ENCODE measurements around the gene PRF1. TPM values are rescaled to one million over a fixed set of nuclear protein-coding genes. Genes with fewer than 3 reads are reported as not detected.

Gene PRF1
- total RNA-seq, 1 donor: 60.4 TPM

GRCh38 chr10:70604106-70604505 lies 1.6 kb upstream of the PRF1 start:
- H3K4me1 ChIP-seq (ENCODE audit: insufficient read depth, low read length): peaks cover 22% of the 10 kb centered on the region
- H3K9me3 ChIP-seq (ENCODE audit: low read depth, low read length): no peaks in the 10 kb centered on the region
- no peak overlapping the region for H3K4me3 ChIP-seq (ENCODE audit: low read length)
- no peaks in the 10 kb centered on the region for H3K27me3 ChIP-seq (ENCODE audit: insufficient read depth, low read length)

- H3K4me3 ChIP-seq (ENCODE audit: low read length): peak overlapping the region; percentile 28
- H3K27me3 ChIP-seq (ENCODE audit: insufficient read depth, low read length): no peaks in the 10 kb centered on the region
- H3K9me3 ChIP-seq (ENCODE audit: low read depth, low read length): no peaks in the 10 kb centered on the region
- peaks cover 24% of the 10 kb centered on the region for H3K4me1 ChIP-seq (ENCODE audit: insufficient read depth, low read length)
Measured at GRCh38 chr10:70603449-70603801, 884 bp upstream of the PRF1 start.

GRCh38 chr10:70601746-70602145 lies 795 bp downstream of the PRF1 start:
- Histone ChIP-seq H3K27me3 (ENCODE audit: insufficient read depth, low read length) (no peaks in the 10 kb centered on the region), H3K4me1 (ENCODE audit: insufficient read depth, low read length) (peaks cover 26% of the 10 kb centered on the region), H3K4me3 (ENCODE audit: low read length) (peak overlapping the region; percentile 57), H3K9me3 (ENCODE audit: low read depth, low read length) (no peaks in the 10 kb centered on the region)

DNA sequence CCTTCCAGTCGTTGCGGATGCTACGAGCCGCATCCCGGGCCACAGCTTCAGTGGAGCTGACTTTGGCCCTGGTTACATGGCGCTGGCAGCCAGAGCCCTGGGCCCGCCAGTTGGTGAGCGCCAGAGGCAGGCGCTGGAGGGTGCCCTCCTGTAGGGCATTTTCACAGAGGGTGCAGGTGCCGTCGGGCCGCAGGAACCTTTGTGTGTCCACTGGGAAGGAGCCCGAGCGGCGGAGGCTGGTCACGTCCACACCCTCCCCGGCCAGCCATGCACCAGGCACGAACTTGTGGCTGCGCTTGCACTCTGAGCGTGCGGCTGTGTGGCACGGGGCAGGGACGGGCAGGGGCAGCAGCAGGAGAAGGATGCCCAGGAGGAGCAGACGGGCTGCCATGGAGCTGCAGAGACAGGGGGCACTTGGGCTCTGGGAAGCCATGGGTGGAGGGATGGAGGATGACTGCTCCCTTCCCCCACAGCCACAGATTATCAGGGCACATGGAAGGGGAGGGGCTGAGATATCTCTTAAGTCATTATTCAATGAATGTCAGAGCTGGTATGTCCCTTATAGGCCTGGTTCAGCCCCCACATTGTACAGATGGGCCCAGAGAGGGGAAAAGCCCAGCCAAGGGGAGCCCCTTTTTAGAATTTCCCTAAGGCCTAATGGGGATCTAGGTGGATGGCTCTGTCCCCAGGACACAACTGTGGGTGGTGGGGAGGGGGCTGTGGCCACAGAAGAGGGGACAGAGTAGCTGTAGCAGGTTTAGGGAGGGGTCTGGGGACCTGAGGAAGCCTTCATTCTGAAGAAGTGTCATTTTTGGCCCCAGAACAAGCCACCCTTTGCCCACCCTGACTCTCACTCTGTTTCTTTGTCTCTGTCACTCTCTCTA lies 1.8 kb downstream of the PRF1 start:
- Histone ChIP-seq H3K9me3 (ENCODE audit: low read depth, low read length) (no peaks in the 10 kb centered on the region), H3K4me3 (ENCODE audit: low read length) (peak overlapping the region; percentile 57), H3K27me3 (ENCODE audit: insufficient read depth, low read length) (no peaks in the 10 kb centered on the region), H3K4me1 (ENCODE audit: insufficient read depth, low read length) (peaks cover 33% of the 10 kb centered on the region)

DNA sequence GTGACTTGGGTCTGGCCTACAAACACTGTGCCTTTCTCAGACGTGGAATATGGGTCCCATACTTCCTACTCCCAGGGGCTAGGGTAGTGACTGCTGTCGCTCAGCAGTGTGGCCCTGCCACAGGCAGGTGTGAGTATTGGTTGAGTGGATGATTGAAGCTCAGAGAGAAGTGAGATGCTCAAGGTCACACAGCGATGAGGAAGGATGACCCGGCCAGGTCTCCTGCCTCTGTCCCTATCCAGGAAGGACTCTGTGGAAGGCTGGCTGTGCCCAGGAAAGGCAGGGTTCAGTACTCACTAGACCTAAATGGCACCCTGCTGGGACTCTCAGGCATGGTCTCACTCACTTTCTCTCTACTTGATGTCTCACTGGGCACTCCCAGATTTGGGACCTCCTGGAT lies 2.8 kb downstream of the PRF1 start:
- no peaks in the 10 kb centered on the region for H3K9me3 ChIP-seq (ENCODE audit: low read depth, low read length)
- peaks cover 37% of the 10 kb centered on the region for H3K4me1 ChIP-seq (ENCODE audit: insufficient read depth, low read length)
- no peaks in the 10 kb centered on the region for H3K27me3 ChIP-seq (ENCODE audit: insufficient read depth, low read length)
- peak overlapping the region; percentile 57 for H3K4me3 ChIP-seq (ENCODE audit: low read length)

DNA sequence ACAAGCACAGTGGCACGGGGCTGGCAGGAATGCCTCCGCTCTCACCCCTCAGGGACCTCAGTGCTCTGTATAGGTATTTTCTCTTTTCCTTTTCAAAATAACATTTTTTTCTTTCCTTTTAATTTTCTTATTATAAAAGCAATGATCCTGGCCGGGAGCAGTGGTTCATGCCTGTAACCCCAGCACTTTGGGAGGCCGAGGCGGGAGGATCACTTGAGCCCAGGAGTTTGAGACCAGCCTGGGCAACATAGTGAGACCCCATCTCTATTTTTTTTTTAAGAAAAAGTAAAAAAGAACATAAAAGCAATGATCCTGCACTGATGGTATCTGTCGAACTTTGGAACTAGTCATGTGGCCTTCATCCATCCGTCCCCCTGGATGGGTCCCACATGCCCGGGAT lies 3.2 kb downstream of the PRF1 start:
- no peaks in the 10 kb centered on the region for H3K27me3 ChIP-seq (ENCODE audit: insufficient read depth, low read length)
- H3K9me3 ChIP-seq (ENCODE audit: low read depth, low read length): no peaks in the 10 kb centered on the region
- H3K4me1 ChIP-seq (ENCODE audit: insufficient read depth, low read length): peaks cover 37% of the 10 kb centered on the region
- H3K4me3 ChIP-seq (ENCODE audit: low read length): peak overlapping the region; percentile 57

DNA sequence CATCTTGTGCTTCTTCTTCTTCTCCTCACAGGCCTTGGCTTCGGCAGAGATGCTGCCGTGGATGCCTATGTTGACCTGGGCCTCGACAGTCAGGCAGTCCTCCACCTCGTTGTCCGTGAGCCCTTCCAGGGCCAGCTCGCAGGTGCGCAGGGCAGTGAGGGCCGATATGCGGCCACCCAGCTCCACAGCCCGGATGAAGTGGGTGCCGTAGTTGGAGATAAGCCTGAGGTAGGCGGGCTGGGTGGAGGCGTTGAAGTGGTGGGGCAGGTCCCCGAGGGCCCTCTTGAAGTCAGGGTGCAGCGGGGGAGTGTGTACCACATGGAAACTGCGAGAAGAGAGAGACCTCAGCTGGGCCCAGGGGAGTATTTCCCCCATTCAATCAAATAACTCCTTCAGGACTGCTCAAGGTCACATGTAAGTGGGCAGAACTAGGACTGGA lies 3.7 kb downstream of the PRF1 start:
- H3K9me3 ChIP-seq (ENCODE audit: low read depth, low read length): no peaks in the 10 kb centered on the region
- H3K4me1 ChIP-seq (ENCODE audit: insufficient read depth, low read length): peaks cover 35% of the 10 kb centered on the region
- no peaks in the 10 kb centered on the region for H3K27me3 ChIP-seq (ENCODE audit: insufficient read depth, low read length)
- peak overlapping the region; percentile 57 for H3K4me3 ChIP-seq (ENCODE audit: low read length)

DNA sequence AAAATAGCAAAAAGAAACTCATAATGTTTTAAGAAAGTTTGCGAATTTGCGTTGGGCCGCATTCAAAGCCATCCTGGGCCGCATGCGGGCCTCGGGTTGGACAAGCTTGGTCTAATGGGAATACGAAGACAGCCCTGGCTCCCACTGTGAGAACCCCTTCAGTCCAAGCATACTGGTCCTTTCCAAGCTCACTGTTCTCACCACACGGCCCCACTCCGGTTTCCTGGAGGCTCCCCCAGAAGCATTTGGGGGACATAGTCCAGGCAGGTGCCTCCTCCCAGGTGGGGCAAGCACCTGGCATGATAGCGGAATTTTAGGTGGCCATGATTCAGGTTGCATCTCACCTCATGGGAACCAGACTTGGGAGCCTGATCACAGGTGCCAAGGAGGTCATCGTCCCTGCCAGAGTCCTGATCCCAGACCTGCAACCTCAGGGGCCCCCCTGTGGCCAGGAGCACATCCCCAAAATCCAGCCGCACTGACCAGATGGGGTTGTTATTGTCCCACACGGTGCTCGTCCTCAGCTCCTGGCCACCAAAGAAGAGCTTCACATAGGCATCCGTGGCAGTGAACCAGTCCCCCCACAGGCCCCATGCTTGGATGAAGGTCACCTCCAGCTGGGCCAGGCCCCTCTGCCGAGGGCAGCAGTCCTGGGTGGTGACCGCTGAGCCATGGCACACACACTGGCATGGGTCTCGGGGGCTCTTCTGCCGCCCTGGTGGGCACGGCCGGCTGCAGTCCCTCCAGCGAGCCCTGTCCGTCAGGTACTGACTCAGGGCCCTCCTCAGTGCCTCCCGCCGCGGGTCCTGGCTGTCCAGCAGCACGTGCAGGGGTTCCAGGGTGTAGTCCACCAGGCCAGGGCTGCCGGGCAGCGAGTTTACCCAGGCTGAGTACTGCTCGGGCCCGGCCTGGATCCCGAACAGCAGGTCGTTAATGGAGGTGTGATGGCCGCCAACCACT lies 4.4 kb downstream of the PRF1 start:
- H3K27me3 ChIP-seq (ENCODE audit: insufficient read depth, low read length): no peaks in the 10 kb centered on the region
- H3K4me1 ChIP-seq (ENCODE audit: insufficient read depth, low read length): peaks cover 30% of the 10 kb centered on the region
- H3K9me3 ChIP-seq (ENCODE audit: low read depth, low read length): no peaks in the 10 kb centered on the region
- H3K4me3 ChIP-seq (ENCODE audit: low read length): no peak overlapping the region

GRCh38 chr10:70596860-70597809 lies 5.4 kb downstream of the PRF1 start:
- Histone ChIP-seq H3K4me3 (ENCODE audit: low read length) (no peak overlapping the region), H3K9me3 (ENCODE audit: low read depth, low read length) (no peaks in the 10 kb centered on the region), H3K4me1 (ENCODE audit: insufficient read depth, low read length) (peaks cover 25% of the 10 kb centered on the region), H3K27me3 (ENCODE audit: insufficient read depth, low read length) (no peaks in the 10 kb centered on the region)

- Histone ChIP-seq H3K4me3 (ENCODE audit: low read length) (no peak overlapping the region), H3K27me3 (ENCODE audit: insufficient read depth, low read length) (no peaks in the 10 kb centered on the region), H3K9me3 (ENCODE audit: low read depth, low read length) (no peaks in the 10 kb centered on the region), H3K4me1 (ENCODE audit: insufficient read depth, low read length) (peaks cover 25% of the 10 kb centered on the region)
Measured at GRCh38 chr10:70596110-70596798, 6.3 kb downstream of the PRF1 start.

- Histone ChIP-seq H3K9me3 (ENCODE audit: low read depth, low read length) (no peaks in the 10 kb centered on the region), H3K4me1 (ENCODE audit: insufficient read depth, low read length) (peaks cover 25% of the 10 kb centered on the region), H3K27me3 (ENCODE audit: insufficient read depth, low read length) (no peaks in the 10 kb centered on the region), H3K4me3 (ENCODE audit: low read length) (no peak overlapping the region)
Measured at GRCh38 chr10:70595566-70596016, 7.0 kb downstream of the PRF1 start.

DNA sequence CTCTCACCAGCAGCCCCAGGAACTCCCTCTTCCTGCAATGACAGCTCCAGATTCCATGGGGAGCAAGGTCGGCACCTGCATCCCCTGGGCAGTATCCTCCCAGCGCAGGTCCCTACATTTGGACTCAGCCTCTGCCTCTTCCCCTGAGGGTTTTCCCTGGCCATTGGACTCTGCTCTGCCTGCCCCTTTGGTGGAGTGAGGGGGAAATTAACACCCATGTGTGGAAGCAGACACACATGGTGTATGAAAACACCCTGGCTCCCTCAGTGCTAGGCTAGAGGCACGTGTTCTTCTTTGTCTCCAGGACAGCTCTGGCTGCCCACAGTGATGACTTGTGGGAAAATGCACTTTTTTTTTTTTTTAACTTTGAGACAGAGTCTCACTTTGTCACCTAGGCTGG lies 8.4 kb downstream of the PRF1 start:
- H3K4me3 ChIP-seq (ENCODE audit: low read length): no peak overlapping the region
- H3K27me3 ChIP-seq (ENCODE audit: insufficient read depth, low read length): no peaks in the 10 kb centered on the region
- H3K4me1 ChIP-seq (ENCODE audit: insufficient read depth, low read length): peaks cover 20% of the 10 kb centered on the region
- H3K9me3 ChIP-seq (ENCODE audit: low read depth, low read length): no peaks in the 10 kb centered on the region

DNA sequence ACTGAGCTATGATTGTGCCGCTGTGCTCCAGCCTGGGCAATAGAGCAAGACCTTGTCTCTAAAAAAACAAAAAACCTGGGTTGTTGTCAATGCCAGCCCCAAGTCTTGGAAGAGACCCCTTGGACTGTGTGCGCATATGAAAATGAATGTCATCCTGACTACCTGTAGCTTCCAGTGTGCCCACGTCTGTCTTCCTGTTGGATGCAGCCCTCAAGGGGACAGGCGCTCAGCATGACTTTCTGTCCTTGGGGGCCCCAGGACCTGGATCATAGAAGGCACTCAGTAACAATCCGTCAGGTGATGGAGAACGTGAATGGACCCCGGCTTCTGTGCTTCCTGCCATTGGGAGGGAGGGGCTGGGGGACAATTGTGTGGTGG lies 9.0 kb downstream of the PRF1 start:
- no peaks in the 10 kb centered on the region for H3K9me3 ChIP-seq (ENCODE audit: low read depth, low read length)
- no peaks in the 10 kb centered on the region for H3K27me3 ChIP-seq (ENCODE audit: insufficient read depth, low read length)
- peaks cover 18% of the 10 kb centered on the region for H3K4me1 ChIP-seq (ENCODE audit: insufficient read depth, low read length)
- no peak overlapping the region for H3K4me3 ChIP-seq (ENCODE audit: low read length)
